GM21515 (cell line): Measurements from ENCODE around the gene RNF175.

Experiments used
- ATAC-seq: cut with Tn5 transposase; IDR thresholded peaks from one replicate; pipeline ENCODE4 v1.9.1; 2021; ENCODE audit not compliant: unreplicated experiment

RNF175 gene

DNA sequence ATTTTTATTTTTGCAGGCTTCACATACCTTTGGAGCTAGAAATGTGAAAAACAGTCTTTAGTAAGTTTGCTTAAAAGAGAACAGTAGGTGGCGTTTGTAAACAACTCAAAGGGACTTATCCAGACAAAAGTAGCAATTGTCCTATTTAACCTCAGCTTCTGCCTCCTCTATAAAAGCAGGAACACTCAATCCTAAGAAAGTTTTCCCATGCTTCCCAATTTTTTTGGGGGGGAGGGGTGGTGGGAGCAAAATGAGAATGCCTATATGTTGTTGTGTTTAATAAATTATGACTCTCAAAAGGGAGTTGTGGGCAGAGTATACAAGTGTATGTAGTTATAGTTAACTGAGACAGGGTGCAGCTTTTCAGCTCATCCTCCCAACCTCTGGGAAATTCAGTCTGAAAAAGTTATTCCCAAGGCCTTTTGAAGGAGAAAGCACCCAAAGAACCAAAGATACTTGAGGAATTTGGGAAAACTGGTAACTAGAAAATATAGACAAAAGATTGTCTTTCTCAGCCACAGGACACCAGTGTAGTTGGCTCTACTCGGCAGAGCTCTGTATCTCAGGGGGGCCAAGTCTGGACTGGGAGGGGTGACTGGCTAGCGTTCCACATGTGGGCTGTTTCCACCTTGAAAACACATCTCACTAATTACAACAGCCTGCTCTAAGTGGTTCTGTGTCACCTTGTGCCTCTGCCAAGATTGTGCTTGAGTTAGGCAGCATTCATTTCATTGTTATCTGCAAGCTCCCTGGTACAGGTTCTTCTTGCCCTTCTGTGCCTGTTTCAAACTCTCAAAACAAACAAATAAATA is 26.3 kb upstream of the RNF175 start:
- ATAC-seq: no peak

DNA sequence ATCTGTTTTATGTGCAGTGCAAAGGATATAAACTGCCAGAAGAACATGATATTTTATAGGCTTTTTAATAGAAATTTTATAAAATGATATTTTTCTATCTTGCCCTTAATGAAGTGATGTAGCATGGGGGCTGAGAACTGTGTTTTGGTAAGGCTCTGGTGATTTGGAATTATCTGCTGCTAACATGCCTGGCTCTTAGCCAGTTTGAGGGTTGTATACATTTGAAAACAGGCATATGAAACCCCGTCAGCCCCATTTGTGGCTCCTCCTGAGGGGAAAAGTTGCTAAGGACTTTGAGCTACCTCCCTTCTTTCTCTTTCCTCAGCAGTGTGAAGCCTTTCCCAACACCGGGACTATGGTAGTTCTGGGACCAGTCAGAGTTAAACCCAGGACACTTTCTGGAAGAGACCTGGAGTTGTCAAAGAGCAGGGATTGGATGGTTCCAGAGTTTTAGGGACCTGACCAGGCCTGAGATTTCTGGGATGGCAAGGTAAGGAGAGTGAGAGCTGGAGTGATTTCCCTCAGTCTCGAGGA is 24.4 kb upstream of the RNF175 start:
- no peak for ATAC-seq

DNA sequence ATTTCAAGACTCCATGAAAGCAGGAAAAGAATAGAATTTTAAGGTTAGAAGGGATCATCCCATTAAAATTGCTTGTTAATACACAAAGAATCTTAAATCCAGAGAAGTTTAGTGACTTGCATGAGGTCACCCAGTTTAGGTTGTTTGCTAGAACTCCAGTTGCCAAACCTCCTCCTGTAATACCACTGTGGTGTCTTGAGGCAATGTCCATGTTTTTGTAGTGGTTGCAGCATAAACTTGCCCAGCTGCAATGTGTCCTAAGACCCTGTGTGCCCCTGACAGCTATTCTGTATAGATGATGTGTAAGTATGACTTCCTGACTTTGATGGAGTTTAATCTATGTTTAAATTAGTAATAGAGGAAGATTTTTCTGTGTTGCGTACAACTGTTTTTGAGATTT is 22.8 kb upstream of the RNF175 start:
- ATAC-seq: no peak

DNA sequence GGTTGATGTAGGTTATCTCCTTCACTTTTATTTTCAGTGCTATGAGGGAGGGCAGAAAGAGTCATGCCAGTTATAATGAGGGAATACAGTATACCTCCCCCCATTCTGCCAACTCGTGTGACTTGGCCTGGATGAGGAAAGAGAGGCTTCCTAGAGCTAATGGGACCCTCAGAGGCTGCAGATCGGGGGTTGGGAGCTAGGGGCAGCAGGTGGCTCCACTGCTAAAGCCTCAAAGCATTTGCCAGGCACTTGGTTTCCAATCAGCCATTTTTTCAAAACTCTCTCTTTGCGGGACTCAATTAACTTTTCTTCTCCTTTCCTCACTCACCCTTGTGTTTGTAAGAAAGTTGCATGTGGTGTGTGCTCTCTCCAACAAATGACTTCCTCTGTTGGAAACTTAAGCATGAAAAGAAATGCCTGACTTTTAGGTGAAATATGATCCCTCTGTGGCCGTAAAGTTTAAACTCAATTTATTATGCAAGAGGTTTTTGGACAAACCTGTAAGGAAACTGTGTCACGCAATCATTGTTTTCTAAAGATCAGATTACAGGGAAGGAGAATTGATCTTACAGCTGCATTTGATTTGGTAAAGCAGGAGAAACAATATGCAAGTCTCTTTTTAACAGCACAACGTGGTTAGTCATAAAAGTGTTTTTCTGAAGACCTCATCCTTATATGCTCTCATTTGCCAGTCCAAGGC is 22.0 kb upstream of the RNF175 start:
- ATAC-seq: no peak

DNA sequence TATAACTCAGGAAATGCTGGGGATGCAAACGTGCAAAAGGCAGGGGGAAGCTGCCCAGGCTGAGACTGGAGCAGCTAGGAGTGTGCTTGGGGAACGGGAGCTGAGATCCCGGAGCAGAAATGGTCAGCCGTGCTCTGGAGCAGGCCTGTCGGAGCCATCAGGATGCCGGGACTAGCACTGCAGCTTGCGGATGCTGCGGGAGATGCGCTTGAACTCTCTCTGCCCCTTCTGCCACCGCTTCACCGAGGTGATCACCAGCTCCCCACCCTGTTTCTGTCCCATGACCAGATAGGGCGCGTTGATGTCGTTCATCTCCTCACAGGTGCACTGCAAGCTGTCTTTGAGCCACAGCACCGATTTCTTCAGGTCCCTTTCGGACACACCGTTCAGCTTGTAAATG is 21.5 kb upstream of the RNF175 start:
- ATAC-seq: no peak

DNA sequence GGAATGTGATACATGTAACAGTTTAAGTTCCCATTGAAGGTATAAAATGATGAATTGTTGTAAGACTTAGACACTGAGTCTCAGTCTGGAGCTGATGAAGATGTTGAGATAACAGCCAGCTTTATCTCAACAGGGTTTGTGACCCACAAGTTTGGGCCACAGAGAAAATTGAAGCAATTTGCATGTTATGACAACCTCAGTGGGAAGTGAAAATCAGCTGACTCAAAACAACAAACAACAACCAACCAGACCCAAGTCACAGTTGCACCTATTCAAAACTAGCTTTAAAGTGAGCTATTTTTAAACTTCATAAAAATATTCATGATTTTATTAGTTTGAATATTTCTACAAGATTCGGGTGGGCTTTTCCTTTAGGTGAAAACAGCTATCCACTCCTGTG is 21.1 kb upstream of the RNF175 start:
- ATAC-seq: no peak

DNA sequence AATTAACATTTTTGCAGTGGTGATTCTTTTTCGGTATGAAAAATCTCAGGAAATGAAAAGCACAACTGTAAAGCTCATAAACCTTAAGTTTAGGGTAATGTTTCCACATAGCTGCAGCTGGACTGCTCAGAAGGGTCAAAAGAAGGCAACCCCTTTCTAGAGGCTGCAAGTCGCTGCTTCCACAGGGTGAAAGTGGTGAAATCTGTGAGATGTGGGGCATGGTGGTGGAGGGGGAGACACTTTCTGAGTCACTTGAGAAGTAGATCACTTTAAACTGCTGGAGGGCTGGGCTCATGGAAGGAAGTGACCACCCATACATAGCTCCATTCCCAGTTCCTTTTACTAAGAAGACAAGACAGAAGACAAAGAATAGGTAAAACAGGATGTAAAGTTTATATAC is 20.4 kb upstream of the RNF175 start:
- ATAC-seq: no peak

DNA sequence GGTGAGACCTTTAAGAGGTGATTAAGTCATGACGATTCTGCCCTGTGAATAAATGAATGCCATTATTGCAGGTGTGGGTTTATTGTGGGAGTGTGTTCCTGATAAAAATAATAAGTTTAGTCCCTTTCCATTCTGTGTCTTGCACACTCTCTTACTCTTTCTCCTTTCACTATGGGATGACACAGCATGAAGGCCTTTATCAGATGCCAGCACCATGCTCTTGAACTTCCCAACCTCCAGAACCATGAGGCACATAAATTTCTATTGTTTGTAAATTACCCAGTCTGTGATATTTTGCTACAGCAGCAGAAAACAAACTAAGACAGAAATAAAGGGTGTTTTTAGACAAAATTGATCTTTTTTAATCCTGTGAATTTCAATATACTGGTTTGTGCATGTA is 18.6 kb upstream of the RNF175 start:
- ATAC-seq: no peak

DNA sequence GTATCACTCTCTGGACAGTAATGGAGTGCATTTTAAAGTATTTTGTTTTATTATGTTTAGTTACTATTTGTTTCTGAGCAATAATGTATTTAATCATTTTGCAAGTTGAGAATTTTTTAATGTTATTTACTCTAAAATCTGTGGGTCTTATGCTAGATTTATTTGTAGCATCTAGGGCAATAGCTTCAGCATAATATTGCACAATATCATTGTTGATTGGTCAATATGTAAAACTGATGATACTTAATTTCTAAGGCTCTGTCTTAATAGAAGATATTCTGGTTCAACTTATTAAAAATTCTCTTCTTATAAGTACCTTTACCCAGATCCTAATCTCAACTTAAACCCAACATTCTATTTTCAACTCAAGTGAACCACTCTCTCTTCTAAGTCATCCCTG is 17.6 kb upstream of the RNF175 start:
- ATAC-seq: no peak

DNA sequence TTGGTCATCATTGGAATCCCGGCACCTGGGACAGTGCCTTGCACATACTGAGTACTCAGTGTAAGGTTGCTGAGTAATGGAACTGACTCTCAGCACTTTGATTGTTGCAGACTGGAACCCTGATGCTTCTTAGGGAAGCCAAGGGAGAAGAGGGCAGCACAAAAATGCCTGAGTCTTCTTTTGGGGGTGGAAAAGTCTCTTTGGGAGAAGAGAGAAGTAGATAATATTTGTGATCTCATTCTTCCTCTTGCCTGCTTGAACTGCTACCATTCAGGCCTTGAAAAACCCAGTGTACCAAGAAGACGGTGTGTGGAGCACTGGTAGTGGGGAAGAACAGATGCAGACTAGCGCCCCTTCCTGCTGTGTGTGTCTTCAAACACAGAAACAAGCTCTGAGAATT is 16.8 kb upstream of the RNF175 start:
- no peak for ATAC-seq

DNA sequence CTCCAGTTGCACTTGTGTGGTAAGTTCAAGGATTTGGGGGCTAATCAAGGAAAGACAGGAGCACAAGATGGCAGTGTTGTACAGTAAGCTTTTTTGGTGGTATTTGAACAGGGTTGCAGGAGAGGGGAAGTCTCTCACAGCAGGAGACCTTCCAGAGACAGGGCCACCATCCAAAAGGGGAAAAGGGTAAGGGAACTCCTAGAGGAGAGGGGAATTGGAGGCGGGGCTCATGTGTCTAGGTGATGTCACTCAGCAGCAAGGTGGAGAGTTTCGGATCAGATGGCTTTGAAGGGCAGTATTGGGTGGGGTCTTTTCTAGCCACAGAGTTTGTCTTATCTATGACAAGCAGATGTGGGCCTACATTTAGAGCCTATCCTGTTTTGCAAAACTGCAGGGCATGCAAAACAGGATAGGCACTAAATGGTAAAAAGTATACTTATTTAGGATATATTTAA is 13.4 kb upstream of the RNF175 start:
- no peak for ATAC-seq

DNA sequence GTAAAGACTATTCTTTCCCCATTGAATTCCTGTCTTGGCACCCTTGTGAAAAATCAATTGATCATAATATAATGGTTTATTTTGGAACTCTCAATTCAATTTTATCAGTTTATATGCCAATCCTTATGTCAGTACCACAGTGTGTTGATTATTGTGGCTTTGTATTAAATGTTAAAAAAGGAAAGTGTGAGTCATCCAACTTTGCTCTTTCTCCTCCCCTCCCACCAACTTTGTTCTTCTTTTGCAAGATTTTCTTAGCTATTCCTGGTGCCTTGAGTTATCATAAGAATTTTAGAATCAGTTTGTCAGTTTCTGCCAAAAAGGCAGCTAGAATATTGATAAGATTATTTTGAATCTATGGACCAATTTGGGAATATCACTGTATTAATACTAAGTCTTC is 11.2 kb upstream of the RNF175 start:
- no peak for ATAC-seq

DNA sequence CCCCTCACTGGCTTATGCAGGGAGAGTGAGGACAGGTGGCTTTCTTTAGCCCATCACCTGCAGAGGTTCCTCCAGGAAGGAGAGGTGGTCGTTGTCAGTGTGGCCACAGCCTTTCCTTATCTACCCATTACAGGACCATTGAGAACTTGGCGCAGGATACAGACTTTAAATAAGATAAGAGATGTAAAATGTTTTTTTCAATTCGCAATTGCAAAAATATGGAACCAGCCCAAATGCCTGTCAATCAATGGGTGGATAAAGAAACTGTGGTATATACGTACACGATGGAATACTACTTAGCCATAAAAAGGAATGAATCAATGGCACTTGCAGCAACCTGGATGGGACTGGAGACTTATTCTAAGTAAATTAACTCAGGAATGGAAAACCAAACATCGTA is 6.9 kb upstream of the RNF175 start:
- ATAC-seq: no peak

DNA sequence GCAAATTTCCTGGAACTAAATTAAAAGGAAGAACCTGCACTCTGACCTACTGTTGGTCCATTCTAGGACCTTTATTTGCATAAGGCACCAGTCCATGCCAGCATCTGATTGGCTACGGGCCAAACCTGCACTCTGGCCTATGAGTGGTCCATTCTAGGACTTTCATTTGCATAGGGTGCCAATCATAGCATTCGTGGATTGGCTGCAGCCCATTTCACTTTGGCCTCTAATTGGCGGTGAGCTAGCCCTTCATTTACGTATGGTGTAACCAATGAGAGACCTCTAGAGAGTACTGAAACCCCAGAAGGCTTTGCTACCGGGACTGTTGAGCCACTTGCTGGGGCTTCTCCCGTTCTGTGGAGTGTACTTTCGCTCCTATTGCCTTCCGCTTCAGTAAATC is 6.1 kb upstream of the RNF175 start:
- no peak for ATAC-seq

DNA sequence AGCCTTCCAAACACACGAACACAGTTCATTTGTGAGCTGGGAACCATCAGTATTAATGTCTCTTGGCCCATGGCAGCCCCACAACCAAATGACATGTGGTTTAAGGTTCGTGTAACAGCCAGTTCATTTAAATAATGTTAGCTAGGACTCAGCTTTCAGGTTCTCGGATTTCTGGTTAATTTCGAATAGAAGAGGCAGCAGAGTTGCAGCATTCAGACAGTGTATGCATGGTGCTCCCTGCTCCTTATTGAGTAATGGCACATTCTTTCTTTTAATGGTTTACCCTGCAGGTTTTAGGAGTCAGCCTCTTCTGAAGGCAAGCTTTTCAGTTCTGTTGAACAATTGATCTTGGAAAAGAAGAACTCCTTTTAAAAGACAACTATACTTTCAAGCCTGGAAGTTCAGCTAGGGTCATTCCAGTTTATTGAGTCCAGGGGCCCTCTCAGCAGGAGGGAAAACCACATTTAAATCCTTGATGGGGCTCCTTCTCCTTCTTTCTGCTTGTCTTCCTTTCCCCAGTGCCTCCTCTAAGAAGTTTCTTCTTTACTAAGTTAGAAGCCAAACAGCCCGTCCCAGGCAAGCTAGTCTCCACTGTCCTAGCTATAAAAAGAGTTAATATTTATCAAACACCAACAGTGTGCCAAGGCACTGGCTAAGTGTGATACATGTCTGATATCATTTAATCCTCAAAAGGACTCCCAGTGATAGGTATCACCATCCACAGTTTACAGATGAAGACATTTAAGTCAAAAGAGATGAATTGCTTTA is 5.0 kb upstream of the RNF175 start:
- ATAC-seq: no peak

DNA sequence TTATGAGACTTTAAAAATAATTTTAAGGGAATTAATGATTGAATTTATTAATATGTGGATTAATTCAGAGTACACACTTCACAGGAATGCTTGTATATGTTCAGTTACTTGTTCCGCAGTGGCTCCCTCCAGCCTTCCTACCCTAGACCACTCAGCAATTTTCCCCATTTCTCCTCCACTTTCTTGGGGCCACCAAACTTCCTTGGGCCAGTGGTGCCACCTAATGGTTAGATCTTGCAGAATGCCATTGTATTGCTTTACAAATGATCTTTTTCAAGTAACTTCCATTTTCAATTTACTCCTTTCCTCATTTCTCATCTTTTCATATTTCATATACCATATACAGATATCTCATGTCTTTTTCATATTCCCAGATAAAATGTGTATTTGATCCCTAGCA is 3.6 kb upstream of the RNF175 start:
- no peak for ATAC-seq

DNA sequence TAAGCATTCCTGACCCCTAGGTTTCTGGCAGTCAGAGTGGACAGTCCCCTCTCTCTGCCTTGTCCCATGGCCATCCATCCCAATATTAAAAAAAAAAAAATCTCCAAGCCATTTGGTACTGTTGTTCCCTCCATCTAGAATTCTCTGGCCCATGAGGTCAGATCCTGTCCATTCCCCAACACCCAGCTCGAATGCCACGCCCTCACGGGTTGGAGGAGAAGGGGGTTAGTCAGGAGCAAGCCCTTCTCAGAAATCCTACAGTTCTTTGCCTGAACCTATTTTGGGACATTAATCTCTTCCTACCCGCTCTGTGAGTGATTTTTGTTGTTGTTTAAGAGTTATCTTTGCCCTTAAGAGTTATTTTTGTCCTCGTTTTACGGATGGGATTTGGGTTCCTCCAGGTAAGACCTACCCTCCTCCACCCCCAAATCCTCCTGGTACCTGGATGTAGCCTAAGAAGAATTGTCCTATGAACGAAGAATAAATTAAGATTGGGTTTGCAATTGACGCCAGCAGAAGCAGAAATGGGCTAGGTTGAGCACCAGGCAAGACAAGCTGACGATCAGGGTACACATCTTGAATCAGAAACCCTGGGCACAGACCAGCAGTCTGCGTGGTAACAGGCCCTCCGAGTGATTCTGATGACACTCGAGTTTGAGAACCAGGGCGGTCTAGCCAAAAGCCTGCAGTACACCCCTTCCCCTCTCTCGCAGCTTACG is 977 bp downstream of the RNF175 start:
- no peak for ATAC-seq

DNA sequence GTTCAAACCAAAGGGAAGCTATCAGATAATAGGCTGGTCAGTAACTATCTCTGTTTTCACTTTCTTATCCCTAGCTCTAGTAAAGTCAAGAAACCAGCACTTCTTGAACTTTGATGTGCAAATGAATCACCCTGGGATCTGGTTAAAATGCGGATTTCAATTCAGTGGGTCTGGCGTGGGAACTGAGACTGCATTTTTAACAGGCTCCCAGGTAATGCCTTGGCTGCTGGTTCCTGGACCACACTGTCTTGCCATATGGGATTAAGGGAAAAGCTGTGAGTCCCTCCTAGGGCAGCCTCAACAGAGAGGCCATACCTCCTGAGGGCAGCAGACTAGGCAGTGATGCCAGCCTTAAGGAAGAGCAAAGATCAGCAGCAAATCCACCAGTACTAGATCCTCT is 1.7 kb downstream of the RNF175 start:
- no peak for ATAC-seq

DNA sequence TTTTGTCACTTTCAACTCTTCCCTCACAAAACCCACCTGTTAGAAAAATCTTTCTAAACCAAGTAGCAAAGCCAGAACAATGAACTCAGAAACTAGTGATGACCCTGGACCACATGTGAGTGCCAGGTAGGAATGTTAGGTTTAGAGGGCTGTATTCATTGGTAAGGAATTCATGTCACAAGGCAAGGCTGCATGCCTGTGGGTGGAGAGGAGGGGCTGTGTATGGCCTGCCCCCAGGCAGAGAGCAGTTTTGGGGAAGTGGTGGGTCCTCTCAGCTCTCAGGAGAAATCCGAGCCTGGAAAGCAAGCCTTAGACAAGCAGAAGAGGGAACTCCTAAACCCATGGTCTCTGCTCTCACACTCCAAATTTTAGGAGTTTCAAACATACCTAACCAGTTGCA is 2.4 kb downstream of the RNF175 start:
- ATAC-seq: no peak

DNA sequence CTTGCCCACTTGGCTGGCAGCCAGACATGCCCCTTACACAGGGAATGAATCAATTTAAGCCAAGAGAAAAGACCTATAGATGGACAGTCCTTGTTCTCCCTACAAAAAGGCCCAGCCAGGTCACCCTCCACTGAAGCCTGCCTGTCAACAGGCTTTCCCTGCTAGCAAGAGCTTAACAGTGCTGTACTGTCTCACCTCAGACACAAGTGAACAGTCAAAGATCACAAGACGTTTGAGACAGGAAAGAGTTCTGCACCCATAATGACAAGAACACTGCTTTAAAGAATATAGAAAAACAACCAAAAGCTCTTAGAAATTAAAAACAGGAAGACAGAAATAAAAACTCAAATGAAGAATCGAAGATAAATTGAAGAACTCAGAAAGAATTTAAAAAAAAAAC is 4.6 kb downstream of the RNF175 start:
- ATAC-seq: no peak

DNA sequence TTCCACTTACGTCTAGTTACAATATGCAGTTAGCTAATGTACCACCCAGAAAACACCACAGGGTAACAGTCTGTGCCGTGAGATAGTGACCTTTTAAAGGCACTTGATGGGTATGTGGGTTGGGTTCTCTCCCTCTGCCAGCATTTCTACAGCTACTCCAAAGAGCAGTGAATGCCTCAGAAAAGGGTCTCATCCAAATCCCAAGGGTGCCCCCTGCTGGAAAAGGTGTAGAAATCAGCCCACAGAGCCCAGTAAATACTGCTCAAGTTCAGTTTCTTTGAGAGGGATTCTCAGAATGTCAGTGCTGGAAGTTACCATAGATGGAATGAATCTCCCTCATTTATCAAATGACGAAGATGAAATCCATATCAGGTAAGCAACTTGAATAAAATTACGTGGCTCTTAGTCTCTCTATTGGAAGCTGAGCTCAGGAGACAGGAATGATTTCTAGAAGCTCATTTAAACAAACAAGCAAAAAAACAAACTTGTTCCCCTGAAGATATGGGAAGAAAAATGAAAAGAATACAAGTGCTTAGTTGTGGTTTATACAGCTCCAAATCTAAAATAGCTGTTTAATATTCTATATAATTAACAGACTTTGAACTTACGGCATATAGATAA is 9.5 kb downstream of the RNF175 start:
- no peak for ATAC-seq
